GM12878 (cell line): ENCODE results near the gene ACHE. TPM values are rescaled to one million over a fixed set of nuclear protein-coding genes. Genes with fewer than 3 reads are reported as not detected.

Experiments
- ATF3 ChIP-seq: IDR thresholded peaks from 2 replicates; pipeline ENCODE4 v1.6.1; 2011; ENCODE audit warnings: low read depth, mild to moderate bottlenecking, low read length, moderate library complexity, borderline replicate concordance; ENCODE audit errors: extremely low read depth
- BCL11A ChIP-seq: IDR thresholded peaks from 2 replicates; pipeline ENCODE4 v1.6.1; 2011; ENCODE audit warnings: low read depth, low read length
- BHLHE40 ChIP-seq, 2 experiments: fragments of 450-650 bp in 1 of 2; IDR thresholded peaks; 2 replicates each; pipeline ENCODE4 v1.6.1; 2011 to 2017; ENCODE audit warnings: low read depth in 2 of 2, borderline replicate concordance in 1 of 2, improper control_type of control experiment in 1 of 2, low read length in 1 of 2, mild to moderate bottlenecking in 1 of 2
- CHD1 ChIP-seq: IDR thresholded peaks from 2 replicates; pipeline ENCODE4 v1.6.1; 2012; ENCODE audit warnings: low read depth, low read length, improper control_type of control experiment
- EED ChIP-seq: sonication (generic); IDR thresholded peaks from 2 replicates; pipeline ENCODE4 v1.6.1; 2016; ENCODE audit warnings: antibody characterized with exemption, low read depth
- EP300 ChIP-seq, 2 experiments: fragments of 150-350 bp in 1 of 2; IDR thresholded peaks; 2 replicates each; pipeline ENCODE4 v1.6.1; 2011 to 2012; ENCODE audit warnings: low read depth in 2 of 2, low read length in 2 of 2, borderline replicate concordance in 1 of 2, improper control_type of control experiment in 1 of 2, inconsistent platforms in 1 of 2; ENCODE audit not compliant: control insufficient read depth in 1 of 2
- ESRRA ChIP-seq: IDR thresholded peaks from 2 replicates; pipeline ENCODE4 v1.6.1; 2012; ENCODE audit warnings: mild to moderate bottlenecking, low read length, improper control_type of control experiment
- GATAD2B ChIP-seq: fragments of 450-650 bp; conservative IDR thresholded peaks from 2 replicates; pipeline ENCODE4 v1.6.1; 2017; ENCODE audit warnings: low read depth, mild to moderate bottlenecking, moderate library complexity
- HDGF ChIP-seq: fragments of 450-650 bp; IDR thresholded peaks from 2 replicates; pipeline ENCODE4 v1.6.1; 2016; ENCODE audit warnings: antibody characterized with exemption
- PAX8 ChIP-seq: fragments of 450-650 bp; IDR thresholded peaks from 2 replicates; pipeline ENCODE4 v1.6.1; 2017; ENCODE audit warnings: mild to moderate bottlenecking, moderate library complexity
- POLR2A ChIP-seq: IDR thresholded peaks from 2 replicates; pipeline ENCODE4 v1.6.1; 2011; ENCODE audit warnings: low read depth, mild to moderate bottlenecking, low read length
- POLR2AphosphoS5 ChIP-seq: IDR thresholded peaks from 2 replicates; pipeline ENCODE4 v1.6.1; 2011; ENCODE audit warnings: mild to moderate bottlenecking, low read length, inconsistent platforms
- RAD21 ChIP-seq: IDR thresholded peaks from 2 replicates; pipeline ENCODE4 v1.6.1; 2011; ENCODE audit warnings: mild to moderate bottlenecking, low read depth, low read length, moderate library complexity; ENCODE audit not compliant: insufficient read depth
- RB1 ChIP-seq: fragments of 450-650 bp; formaldehyde crosslinking; IDR thresholded peaks from 2 replicates; pipeline ENCODE4 v1.6.1; 2017; ENCODE audit warnings: mild to moderate bottlenecking, borderline replicate concordance
- RUNX3 ChIP-seq: IDR thresholded peaks from 2 replicates; pipeline ENCODE4 v1.6.1; 2012; ENCODE audit warnings: low read length, inconsistent platforms
- SP1 ChIP-seq: IDR thresholded peaks from one replicate; pipeline ENCODE4 v1.6.1; 2011; ENCODE audit warnings: low read depth, low read length
- SPI1 ChIP-seq: IDR thresholded peaks from 2 replicates; pipeline ENCODE4 v1.6.1; 2011; ENCODE audit warnings: low read depth, mild to moderate bottlenecking, low read length, moderate library complexity, borderline replicate concordance; ENCODE audit not compliant: insufficient read depth
- SREBF2 ChIP-seq: IDR thresholded peaks from 2 replicates; pipeline ENCODE4 v1.6.1; 2012; ENCODE audit warnings: mild to moderate bottlenecking, low read length
- SUPT20H ChIP-seq: IDR thresholded peaks from 2 replicates; pipeline ENCODE4 v1.6.1; 2011; ENCODE audit warnings: low read depth, mild to moderate bottlenecking, low read length, moderate library complexity, borderline replicate concordance; ENCODE audit not compliant: control insufficient read depth
- YBX1 ChIP-seq: fragments of 450-650 bp; IDR thresholded peaks from 2 replicates; pipeline ENCODE4 v1.6.1; 2016; ENCODE audit warnings: antibody characterized with exemption
- ZNF217 ChIP-seq: fragments of 450-650 bp; IDR thresholded peaks from 2 replicates; pipeline ENCODE4 v1.6.1; 2017; ENCODE audit warnings: antibody characterized with exemption, mild to moderate bottlenecking
- ZSCAN29 ChIP-seq: fragments of 450-650 bp; IDR thresholded peaks from 2 replicates; pipeline ENCODE4 v1.6.1; 2017; ENCODE audit warnings: mild to moderate bottlenecking, moderate library complexity
- polyA plus RNA-seq, 11 experiments: library from polyadenylated mRNA; depleted of rRNA in 4 of 11; unstranded in 6 of 11; stranded (reverse) in 5 of 11; fragments of >200 nt; fragmentation: Nextera tagmentation in 4 of 11; fragmentation: Illumina TruSeq in 1 of 11; extraction: Ambion mirVana in 4 of 11; extraction: Trizol in 1 of 11; gene quantifications; 1 replicate in 1 of 11; 2 replicates in 10 of 11; pipeline versions ENCODE4 v1.2.1 to v1.2.3, GENCODE V29; 2011 to 2016; ENCODE audit warnings: inconsistent platforms in 2 of 11, missing spikeins in 2 of 11, low read depth in 1 of 11
- total RNA-seq, 4 experiments: library from RNA; depleted of rRNA in 3 of 4; stranded (reverse); fragments of >200 nt in 3 of 4; fragmentation: Illumina TruSeq in 1 of 4; extraction: Trizol in 1 of 4; gene quantifications; 2 replicates each; pipeline versions ENCODE4 v1.2.1 to v1.2.3, GENCODE V29; 2013 to 2021
- TF ChIP-seq, protein P1 (sequence below): IDR thresholded peaks from 2 replicates; pipeline ENCODE4 v1.6.1; 2011; ENCODE audit warnings: mild to moderate bottlenecking, low read depth, low read length, moderate library complexity; ENCODE audit not compliant: insufficient replicate concordance
- TF ChIP-seq, protein P2 (sequence below): fragments of 450-650 bp; formaldehyde crosslinking; IDR thresholded peaks from 2 replicates; pipeline ENCODE4 v1.5.0; 2022; ENCODE audit warnings: mild to moderate bottlenecking, missing genetic modification characterization
- TF ChIP-seq, protein P3 (sequence below): IDR thresholded peaks from 2 replicates; pipeline ENCODE4 v1.6.1; 2011; ENCODE audit warnings: low read depth, low read length, improper control_type of control experiment, borderline replicate concordance

ACHE gene
- total and polyA plus RNA-seq, 10 of the 15 experiments (the other 5 are each of a cell fraction or from before 2014, with no cell fraction given), result 0.07 to 5.1 (median 2.3) TPM; not detected in 1

DNA sequence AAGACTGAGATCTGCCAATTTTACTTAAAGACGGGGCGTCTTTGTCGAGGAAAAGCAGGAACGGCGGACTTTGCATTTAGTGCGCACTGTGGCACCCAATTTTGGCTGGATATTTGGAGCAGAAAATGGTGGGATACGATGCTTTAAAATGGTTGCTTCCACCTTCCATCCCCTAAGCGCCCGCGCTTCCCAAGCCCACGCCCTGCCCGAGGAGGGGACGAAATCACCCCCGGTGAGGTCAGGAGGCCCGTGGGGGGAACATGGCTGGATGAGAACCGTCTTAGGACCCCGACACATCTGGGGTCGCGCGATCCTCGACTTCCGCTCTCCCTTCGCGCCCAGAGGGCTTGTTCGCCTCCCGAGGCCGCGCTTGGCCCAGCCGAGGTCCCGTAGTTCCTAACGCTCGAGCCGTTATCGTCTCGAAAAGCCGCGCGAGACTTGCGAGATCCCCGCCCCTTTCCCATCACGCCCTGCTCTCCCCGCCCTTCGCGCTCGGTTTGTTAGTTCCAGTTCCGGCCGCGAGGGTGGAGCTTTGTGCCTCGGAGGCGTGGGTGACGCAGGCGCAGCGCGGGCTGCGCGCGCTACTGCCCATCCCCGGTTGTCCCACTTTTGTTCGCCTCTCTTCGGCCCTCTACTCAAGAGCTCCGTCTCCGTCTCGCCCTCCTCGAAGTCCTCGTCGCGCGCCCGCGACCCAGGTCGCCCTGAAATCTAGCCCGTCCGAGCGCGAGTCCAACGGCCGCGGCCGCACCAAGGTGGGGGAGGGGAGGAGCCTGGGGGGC lies 20.9 kb downstream of the ACHE start, which contains the start of gene SRRT (continued):
- TF ChIP-seq POLR2A, result peak; percentile 96
- peak; percentile 96 for TF ChIP-seq POLR2AphosphoS5
- no peak for TF ChIP-seq ESRRA
- TF ChIP-seq, protein P1, sequence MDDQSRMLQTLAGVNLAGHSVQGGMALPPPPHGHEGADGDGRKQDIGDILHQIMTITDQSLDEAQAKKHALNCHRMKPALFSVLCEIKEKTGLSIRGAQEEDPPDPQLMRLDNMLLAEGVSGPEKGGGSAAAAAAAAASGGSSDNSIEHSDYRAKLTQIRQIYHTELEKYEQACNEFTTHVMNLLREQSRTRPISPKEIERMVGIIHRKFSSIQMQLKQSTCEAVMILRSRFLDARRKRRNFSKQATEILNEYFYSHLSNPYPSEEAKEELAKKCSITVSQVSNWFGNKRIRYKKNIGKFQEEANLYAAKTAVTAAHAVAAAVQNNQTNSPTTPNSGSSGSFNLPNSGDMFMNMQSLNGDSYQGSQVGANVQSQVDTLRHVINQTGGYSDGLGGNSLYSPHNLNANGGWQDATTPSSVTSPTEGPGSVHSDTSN, result no peak
- peak; percentile 63 for TF ChIP-seq SPI1
- peak in 1 of 2 experiments; percentile 51; a peak in 1 of 4 replicates for TF ChIP-seq BHLHE40 (IDR thresholded peaks at IDR 0.05; ENCODE audit: borderline replicate concordance in 1 of 2, low read depth in 2 of 2, low read length in 1 of 2)
- TF ChIP-seq ZNF217, result no peak
- TF ChIP-seq EP300 (IDR thresholded peaks at IDR 0.05; ENCODE audit: borderline replicate concordance in 1 of 2, control insufficient read depth in 1 of 2, low read depth in 2 of 2, low read length in 2 of 2), result peak in 1 of 2 experiments; percentile 28; a peak in 1 of 4 replicates
- TF ChIP-seq, protein P2, sequence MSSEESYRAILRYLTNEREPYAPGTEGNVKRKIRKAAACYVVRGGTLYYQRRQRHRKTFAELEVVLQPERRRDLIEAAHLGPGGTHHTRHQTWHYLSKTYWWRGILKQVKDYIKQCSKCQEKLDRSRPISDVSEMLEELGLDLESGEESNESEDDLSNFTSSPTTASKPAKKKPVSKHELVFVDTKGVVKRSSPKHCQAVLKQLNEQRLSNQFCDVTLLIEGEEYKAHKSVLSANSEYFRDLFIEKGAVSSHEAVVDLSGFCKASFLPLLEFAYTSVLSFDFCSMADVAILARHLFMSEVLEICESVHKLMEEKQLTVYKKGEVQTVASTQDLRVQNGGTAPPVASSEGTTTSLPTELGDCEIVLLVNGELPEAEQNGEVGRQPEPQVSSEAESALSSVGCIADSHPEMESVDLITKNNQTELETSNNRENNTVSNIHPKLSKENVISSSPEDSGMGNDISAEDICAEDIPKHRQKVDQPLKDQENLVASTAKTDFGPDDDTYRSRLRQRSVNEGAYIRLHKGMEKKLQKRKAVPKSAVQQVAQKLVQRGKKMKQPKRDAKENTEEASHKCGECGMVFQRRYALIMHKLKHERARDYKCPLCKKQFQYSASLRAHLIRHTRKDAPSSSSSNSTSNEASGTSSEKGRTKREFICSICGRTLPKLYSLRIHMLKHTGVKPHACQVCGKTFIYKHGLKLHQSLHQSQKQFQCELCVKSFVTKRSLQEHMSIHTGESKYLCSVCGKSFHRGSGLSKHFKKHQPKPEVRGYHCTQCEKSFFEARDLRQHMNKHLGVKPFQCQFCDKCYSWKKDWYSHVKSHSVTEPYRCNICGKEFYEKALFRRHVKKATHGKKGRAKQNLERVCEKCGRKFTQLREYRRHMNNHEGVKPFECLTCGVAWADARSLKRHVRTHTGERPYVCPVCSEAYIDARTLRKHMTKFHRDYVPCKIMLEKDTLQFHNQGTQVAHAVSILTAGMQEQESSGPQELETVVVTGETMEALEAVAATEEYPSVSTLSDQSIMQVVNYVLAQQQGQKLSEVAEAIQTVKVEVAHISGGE (CRISPR knock-in tag), result no peak
- TF ChIP-seq RB1, result no peak; the same call in none of the 2 replicates
- TF ChIP-seq RAD21, result no peak
- TF ChIP-seq HDGF, result peak; percentile 92
- TF ChIP-seq BCL11A, result no peak
- peak; percentile 76 for TF ChIP-seq SP1
- TF ChIP-seq, protein P3, sequence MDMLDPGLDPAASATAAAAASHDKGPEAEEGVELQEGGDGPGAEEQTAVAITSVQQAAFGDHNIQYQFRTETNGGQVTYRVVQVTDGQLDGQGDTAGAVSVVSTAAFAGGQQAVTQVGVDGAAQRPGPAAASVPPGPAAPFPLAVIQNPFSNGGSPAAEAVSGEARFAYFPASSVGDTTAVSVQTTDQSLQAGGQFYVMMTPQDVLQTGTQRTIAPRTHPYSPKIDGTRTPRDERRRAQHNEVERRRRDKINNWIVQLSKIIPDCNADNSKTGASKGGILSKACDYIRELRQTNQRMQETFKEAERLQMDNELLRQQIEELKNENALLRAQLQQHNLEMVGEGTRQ, result no peak; the same call in 1 of the 2 replicates
- TF ChIP-seq EED, result peak; percentile 39
- TF ChIP-seq GATAD2B, result peak; percentile 87
- no peak for TF ChIP-seq YBX1
- TF ChIP-seq SREBF2, result no peak
- 0 out of 2 replicates have a peak, but pooled peaks have one; percentile 27 for TF ChIP-seq CHD1
- TF ChIP-seq PAX8, result peak; percentile 92
- no peak for TF ChIP-seq ZSCAN29
- TF ChIP-seq SUPT20H, result no peak
- peak; percentile 37; the same call in 1 of the 2 replicates for TF ChIP-seq RUNX3
- TF ChIP-seq ATF3, result no peak
